ENCODE data around the gene HSD17B2. TPM values are rescaled to one million over a fixed set of nuclear protein-coding genes. Genes with fewer than 3 reads are reported as not detected.

HSD17B2 gene
- polyA plus RNA-seq, 1 experiment, result 14.1 TPM

DNA sequence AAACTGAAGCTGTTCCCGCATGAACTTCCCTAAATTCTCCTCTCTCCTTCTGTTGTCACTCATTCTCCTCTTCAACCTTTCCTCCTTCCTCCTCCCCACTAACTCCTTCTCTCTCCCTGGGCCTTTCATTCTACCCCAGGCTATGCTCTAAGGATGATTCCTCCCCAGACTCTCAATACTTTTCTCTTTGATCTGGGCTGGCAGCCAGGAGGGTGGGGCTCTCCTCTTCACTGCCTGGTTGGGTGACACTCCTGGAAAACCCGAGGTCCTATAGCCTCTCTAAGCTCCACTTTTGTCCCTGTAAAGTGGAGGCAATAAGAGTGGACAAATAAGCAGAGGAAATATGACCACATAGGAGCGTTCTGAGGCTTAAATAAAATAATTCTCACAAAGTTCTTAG, 46.2 kb downstream of the HSD17B2 start:
- TF ChIP-seq, protein P1, sequence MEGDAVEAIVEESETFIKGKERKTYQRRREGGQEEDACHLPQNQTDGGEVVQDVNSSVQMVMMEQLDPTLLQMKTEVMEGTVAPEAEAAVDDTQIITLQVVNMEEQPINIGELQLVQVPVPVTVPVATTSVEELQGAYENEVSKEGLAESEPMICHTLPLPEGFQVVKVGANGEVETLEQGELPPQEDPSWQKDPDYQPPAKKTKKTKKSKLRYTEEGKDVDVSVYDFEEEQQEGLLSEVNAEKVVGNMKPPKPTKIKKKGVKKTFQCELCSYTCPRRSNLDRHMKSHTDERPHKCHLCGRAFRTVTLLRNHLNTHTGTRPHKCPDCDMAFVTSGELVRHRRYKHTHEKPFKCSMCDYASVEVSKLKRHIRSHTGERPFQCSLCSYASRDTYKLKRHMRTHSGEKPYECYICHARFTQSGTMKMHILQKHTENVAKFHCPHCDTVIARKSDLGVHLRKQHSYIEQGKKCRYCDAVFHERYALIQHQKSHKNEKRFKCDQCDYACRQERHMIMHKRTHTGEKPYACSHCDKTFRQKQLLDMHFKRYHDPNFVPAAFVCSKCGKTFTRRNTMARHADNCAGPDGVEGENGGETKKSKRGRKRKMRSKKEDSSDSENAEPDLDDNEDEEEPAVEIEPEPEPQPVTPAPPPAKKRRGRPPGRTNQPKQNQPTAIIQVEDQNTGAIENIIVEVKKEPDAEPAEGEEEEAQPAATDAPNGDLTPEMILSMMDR (IDR thresholded peaks at IDR 0.05; ENCODE audit: low read depth, low read length), result no peak
- ChIA-PET POLR2A (no interaction called here), CTCF (no interaction called here)
- H3K27ac ChIP-seq (ENCODE audit: low read depth, low read length), result no peak overlapping the region
- no peaks in the 10 kb centered on the region for H3K27me3 ChIP-seq (ENCODE audit: control insufficient read depth, insufficient read depth, low read length)
- no peak for DNase-seq (ENCODE audit: low read depth, low spot score)
- H3K9me3 ChIP-seq (ENCODE audit: control insufficient read depth, insufficient read depth, low read length), result no peaks in the 10 kb centered on the region
- no peak overlapping the region for H3K4me3 ChIP-seq (ENCODE audit: low read depth, low read length)

DNA sequence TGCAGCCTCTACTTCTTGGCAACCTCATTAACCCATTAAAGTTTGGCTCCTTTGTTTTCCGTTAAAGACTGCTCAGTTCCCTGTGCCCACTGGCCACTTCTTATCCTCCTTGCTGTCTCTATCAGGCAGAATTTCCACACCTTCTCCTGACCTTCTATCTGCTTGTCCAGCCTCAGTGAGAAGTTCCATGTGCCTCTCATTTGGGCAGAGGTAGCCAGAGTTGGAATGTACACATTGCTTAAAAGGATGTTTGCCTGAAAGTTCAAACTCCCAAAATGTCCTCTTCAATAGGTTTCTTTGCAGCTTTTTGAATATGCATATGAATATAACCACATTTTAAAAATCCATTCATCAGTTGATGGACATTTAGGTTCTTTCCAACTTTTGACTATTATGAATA, 47.0 kb downstream of the HSD17B2 start:
- ChIA-PET POLR2A (no interaction called here), CTCF (no interaction called here)
- no peaks in the 10 kb centered on the region for H3K27me3 ChIP-seq (ENCODE audit: control insufficient read depth, insufficient read depth, low read length)
- H3K4me3 ChIP-seq (ENCODE audit: low read depth, low read length), result no peak overlapping the region
- no peaks in the 10 kb centered on the region for H3K9me3 ChIP-seq (ENCODE audit: control insufficient read depth, insufficient read depth, low read length)
- no peak for DNase-seq (ENCODE audit: low read depth, low spot score)
- no peak overlapping the region for H3K27ac ChIP-seq (ENCODE audit: low read depth, low read length)
- TF ChIP-seq, protein P1 (IDR thresholded peaks at IDR 0.05; ENCODE audit: low read depth, low read length), result no peak

DNA sequence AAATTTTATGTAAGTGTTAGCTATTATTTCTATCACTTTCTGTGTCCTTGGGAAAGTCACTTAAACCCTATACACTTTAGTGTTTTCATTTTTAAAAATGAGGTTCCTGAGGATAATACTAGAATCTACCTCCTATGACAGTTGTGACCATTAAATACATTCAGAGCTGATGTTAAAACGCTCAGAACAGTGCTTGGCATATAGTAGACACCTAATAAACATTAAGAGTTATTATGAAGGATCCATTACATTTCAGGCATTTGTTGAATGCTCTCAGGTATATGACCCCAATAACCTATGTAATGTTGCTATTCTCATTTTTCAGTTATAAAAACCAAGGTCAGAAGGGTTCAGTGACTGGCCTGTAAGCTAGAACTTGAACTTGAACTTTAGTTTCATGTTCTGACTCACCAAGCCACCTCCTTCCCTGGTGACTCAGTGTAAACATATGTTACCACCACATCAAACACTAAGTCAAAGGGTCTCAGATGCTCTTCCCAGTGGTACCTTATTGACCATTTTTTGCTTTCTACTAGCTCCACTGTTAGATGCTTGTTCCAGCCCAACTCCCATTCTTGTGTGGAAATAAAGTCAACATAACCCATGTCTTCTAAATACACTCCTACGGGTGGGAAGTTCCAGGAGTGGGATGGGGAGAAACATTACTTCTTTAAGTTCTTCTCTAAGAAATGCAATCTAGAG, 47.6 kb downstream of the HSD17B2 start:
- DNase-seq (ENCODE audit: low read depth, low spot score), result no peak
- Histone ChIP-seq H3K27ac (ENCODE audit: low read depth, low read length) (no peak overlapping the region), H3K4me3 (ENCODE audit: low read depth, low read length) (no peak overlapping the region), H3K27me3 (ENCODE audit: control insufficient read depth, insufficient read depth, low read length) (no peaks in the 10 kb centered on the region), H3K9me3 (ENCODE audit: control insufficient read depth, insufficient read depth, low read length) (no peaks in the 10 kb centered on the region)
- TF ChIP-seq, protein P1 (IDR thresholded peaks at IDR 0.05; ENCODE audit: low read depth, low read length), result no peak
- POLR2A ChIA-PET, result no interaction called here
- CTCF ChIA-PET, result no interaction called here

DNA sequence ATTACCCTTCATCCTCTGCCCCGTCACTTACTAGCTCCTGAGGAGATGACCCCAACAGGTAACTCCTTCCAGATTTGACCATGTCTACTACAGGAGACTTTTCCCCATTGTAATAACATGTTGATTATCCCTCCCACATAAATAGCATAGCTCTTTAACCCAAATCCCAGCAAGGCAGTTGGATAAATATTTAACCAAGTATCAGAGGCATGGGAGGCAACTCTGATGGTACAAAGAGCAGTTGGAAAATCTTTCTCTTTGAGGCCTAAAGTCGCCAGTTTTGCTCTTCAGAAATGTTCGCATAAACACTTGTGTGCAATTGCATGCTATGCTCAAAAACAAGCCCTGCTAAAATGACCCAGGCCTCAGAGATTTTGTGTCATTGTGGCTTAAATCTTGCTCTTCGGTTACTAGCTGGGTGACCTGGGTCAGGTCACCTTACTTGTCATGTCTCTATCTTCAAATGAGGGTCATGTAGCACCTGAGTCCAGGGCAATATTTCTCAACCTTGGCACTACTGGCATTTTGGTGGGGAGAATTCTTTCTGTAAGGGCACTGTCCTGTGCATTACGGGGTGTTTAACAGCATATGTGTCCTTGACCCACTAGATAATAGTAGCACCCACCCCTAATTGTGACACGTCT, 48.8 kb downstream of the HSD17B2 start:
- TF ChIP-seq, protein P1 (IDR thresholded peaks at IDR 0.05; ENCODE audit: low read depth, low read length), result no peak
- no peaks in the 10 kb centered on the region for H3K9me3 ChIP-seq (ENCODE audit: control insufficient read depth, insufficient read depth, low read length)
- H3K4me3 ChIP-seq (ENCODE audit: low read depth, low read length), result no peak overlapping the region
- H3K27ac ChIP-seq (ENCODE audit: low read depth, low read length), result no peak overlapping the region
- DNase-seq (ENCODE audit: low read depth, low spot score), result no peak
- no peaks in the 10 kb centered on the region for H3K27me3 ChIP-seq (ENCODE audit: control insufficient read depth, insufficient read depth, low read length)
- CTCF ChIA-PET, result interaction anchor here (0.6 to 1.0 kb wide), 2 partner anchors 22 to 46 kb away, joined by 3 to 4 read pairs; no protein-coding TSS in a partner anchor
- POLR2A ChIA-PET, result no interaction called here

DNA sequence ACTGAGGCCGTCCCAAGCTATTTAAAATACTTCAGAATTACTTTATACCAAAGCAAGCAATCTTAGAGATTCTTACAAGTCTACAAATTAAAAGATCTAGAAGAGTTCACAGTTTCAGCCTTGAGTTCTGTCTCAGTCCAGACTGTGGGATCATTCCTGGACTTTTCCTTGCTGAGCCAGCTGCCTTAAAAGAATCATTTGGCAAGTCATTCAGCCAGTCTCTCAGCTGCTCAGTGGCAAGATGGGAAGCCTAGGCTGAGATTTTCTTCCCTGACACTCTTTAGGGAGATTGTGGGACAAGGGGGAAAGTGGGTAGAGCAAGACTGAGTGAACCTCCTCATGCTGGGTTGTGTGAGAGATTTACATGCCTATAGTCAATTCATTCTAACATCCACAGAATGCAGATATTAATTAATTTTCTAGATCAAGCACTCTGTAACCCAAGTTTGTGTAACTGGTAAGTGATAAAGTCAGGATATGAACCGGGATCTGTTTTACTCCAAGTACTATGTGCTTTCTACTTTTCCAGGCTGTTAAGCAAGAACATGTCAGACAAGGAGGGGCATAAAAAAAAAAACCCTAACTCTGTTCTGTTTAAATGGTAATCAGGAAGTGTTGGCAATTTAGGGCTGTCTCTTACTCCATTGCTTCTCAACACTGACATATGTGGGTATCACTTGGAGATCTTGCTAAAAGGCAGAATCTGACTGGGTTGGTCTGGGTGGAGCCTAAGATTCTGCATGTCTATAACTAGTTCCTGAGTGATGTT, 50.1 kb downstream of the HSD17B2 start:
- Histone ChIP-seq H3K27me3 (ENCODE audit: control insufficient read depth, insufficient read depth, low read length) (no peaks in the 10 kb centered on the region), H3K9me3 (ENCODE audit: control insufficient read depth, insufficient read depth, low read length) (no peaks in the 10 kb centered on the region), H3K27ac (ENCODE audit: low read depth, low read length) (no peak overlapping the region), H3K4me3 (ENCODE audit: low read depth, low read length) (no peak overlapping the region)
- POLR2A ChIA-PET, result no interaction called here
- TF ChIP-seq, protein P1 (IDR thresholded peaks at IDR 0.05; ENCODE audit: low read depth, low read length), result no peak
- CTCF ChIA-PET, result no interaction called here
- DNase-seq (ENCODE audit: low read depth, low spot score), result no peak

Data from AG04450 (cell line).